ENCODE measurements around the gene P3H4.

GRCh38 chr17:41769985-41770384, 41.8 kb downstream of the P3H4 start:
- TF ChIP-seq CTCF (IDR thresholded peaks at IDR 0.05): no peak
- TF ChIP-seq POLR2A (IDR thresholded peaks at IDR 0.05): no peak

All from right lobe of liver (tissue), 4 donors.